ENCODE results near the gene POLD3.
A peak's percentile ranks its signal among the peaks of the same experiment; 100 is the strongest.

The POLD3 gene

DNA sequence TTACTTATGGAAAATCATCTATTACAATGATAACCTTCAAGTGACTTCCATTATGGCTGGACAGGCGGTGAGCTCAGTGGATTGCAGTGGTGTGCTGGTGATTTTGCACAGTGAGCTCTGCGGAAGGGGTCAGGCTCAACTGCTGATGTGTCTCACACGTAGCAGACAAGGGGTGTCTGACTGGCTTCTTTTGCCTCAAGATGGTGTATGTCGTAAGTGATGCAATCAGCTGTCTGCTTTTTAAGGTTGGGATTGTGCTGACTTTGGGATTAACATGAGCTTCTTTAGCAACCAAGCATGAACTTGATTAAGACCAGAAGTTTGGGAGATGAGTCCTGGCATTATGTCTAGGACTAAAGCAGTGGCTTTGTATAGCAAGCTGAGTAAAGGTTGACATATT lies 49.5 kb downstream of the POLD3 start:
- no peak overlapping the region for H3K4me3 ChIP-seq (ENCODE audit: control insufficient read depth, low read depth, low read length)
- DNase-seq (ENCODE audit: low read depth): peak; percentile 40
- TF ChIP-seq, protein P1, sequence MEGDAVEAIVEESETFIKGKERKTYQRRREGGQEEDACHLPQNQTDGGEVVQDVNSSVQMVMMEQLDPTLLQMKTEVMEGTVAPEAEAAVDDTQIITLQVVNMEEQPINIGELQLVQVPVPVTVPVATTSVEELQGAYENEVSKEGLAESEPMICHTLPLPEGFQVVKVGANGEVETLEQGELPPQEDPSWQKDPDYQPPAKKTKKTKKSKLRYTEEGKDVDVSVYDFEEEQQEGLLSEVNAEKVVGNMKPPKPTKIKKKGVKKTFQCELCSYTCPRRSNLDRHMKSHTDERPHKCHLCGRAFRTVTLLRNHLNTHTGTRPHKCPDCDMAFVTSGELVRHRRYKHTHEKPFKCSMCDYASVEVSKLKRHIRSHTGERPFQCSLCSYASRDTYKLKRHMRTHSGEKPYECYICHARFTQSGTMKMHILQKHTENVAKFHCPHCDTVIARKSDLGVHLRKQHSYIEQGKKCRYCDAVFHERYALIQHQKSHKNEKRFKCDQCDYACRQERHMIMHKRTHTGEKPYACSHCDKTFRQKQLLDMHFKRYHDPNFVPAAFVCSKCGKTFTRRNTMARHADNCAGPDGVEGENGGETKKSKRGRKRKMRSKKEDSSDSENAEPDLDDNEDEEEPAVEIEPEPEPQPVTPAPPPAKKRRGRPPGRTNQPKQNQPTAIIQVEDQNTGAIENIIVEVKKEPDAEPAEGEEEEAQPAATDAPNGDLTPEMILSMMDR (IDR thresholded peaks at IDR 0.05; ENCODE audit: control insufficient read depth, insufficient read depth, low read depth, low read length, missing control alignments): no peak

DNA sequence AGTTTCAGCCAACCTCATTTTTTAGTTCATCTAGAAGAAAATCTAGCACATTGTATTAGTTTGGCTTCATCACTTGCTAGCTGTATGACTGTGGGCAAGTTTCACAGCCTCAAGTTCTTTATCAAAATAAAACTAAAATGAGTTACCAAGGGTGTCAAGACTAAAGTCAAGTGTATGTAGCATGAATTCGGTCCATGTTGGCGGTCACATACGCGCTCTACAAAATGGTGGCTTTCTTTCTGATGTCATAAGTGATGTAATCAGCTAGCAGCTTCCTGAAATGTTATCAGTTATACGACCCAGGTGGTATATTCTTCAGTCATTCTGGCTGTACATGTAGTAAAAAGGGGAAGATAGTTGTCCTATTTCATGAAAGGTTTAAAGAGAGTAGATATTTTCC lies 50.5 kb downstream of the POLD3 start:
- TF ChIP-seq, protein P1 (IDR thresholded peaks at IDR 0.05; ENCODE audit: control insufficient read depth, insufficient read depth, low read depth, low read length, missing control alignments): no peak
- no peak for DNase-seq (ENCODE audit: low read depth)

GRCh38 chr11:74644081-74644480 lies 51.7 kb downstream of the POLD3 start:
- H3K4me3 ChIP-seq (ENCODE audit: control insufficient read depth, low read depth, low read length): no peak overlapping the region
- TF ChIP-seq, protein P1 (IDR thresholded peaks at IDR 0.05; ENCODE audit: control insufficient read depth, insufficient read depth, low read depth, low read length, missing control alignments): no peak
- no peak for DNase-seq (ENCODE audit: low read depth)

More for the DNA sequence above, 50.5 kb downstream of the POLD3 start:
- H3K4me3 ChIP-seq (ENCODE audit: control insufficient read depth, low read depth, low read length): no peak overlapping the region

- no peak overlapping the region for H3K4me3 ChIP-seq (ENCODE audit: control insufficient read depth, low read depth, low read length)
- DNase-seq (ENCODE audit: low read depth): no peak
- TF ChIP-seq, protein P1 (IDR thresholded peaks at IDR 0.05; ENCODE audit: control insufficient read depth, insufficient read depth, low read depth, low read length, missing control alignments): no peak
These were observed 53.8 kb downstream of the POLD3 start for GRCh38 chr11:74646215-74646614.

DNA sequence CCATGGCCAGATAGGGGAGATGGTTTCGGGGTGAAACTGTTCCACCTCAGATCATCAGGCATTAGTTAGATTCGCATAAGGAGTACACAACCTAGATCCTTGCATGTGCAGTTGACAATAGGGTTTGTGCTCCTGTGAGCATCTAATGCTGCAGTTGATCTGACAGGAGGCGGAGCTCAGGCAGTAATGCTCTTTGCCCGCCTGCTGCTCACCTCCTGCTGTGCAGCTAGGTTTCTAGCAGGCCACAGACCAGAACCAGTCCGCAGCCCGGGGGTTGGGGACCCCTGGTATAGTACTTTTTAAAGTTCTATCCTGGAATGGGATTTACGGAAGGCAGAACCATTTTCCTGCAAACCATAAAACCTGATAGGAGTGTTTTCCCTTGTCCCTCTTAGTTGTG lies 54.6 kb downstream of the POLD3 start:
- TF ChIP-seq, protein P1 (IDR thresholded peaks at IDR 0.05; ENCODE audit: control insufficient read depth, insufficient read depth, low read depth, low read length, missing control alignments): no peak
- no peak overlapping the region for H3K4me3 ChIP-seq (ENCODE audit: control insufficient read depth, low read depth, low read length)
- DNase-seq (ENCODE audit: low read depth): no peak

DNA sequence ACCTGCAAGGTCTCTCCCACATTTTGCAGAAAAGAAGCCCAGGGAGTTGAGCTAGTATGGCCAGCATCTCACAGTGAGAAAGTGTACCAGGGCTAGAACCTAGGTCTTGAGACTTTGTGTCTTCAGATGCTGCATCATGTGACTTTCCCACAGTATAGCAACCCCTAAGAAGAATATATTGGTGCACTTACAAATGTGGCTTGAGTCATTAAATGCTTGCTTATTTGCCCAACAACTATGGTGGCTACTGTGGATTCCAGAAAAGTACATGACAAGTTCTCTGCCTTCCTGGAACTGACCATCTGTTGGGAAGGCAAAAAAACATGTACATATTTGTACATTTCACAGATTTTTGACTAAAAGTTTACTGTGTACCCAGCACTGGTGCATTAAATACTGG lies 55.0 kb downstream of the POLD3 start:
- H3K4me3 ChIP-seq (ENCODE audit: control insufficient read depth, low read depth, low read length): no peak overlapping the region
- TF ChIP-seq, protein P1 (IDR thresholded peaks at IDR 0.05; ENCODE audit: control insufficient read depth, insufficient read depth, low read depth, low read length, missing control alignments): no peak
- DNase-seq (ENCODE audit: low read depth): no peak

GRCh38 chr11:74647831-74648230 lies 55.4 kb downstream of the POLD3 start:
- no peak overlapping the region for H3K4me3 ChIP-seq (ENCODE audit: control insufficient read depth, low read depth, low read length)
- TF ChIP-seq, protein P1 (IDR thresholded peaks at IDR 0.05; ENCODE audit: control insufficient read depth, insufficient read depth, low read depth, low read length, missing control alignments): no peak
- no peak for DNase-seq (ENCODE audit: low read depth)

Measured in AG09309 (cell line).